ENCODE measurements around the gene GNA14.
"Not testable (repeated sequence)": the region's sequence is repeated elsewhere in the genome, so short reads cannot be mapped to it uniquely, and the experiment has no call there.

Gene GNA14

GRCh38 chr9:77640741-77641580 is 7.2 kb downstream of the GNA14 start:
- no peak for DNase-seq

DNA sequence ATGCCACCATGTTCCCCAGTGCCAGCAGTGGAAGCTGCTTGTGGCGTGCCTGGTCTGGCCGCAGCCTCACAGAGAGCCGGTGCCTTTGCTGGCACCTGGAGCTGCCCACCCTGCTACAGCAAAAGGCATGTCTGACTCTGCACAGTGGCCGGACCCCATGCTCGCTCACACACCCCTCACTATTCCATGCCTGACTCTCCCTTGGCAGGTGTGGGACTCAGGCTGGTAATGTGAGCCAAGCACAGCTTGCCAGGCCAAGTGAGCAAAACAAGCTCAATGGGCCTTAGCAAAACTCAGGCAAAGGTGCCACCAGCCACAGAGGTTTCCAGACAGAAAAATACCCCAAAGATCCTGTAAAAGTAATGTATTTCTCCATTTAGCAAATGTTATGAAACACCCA is 15.5 kb downstream of the GNA14 start:
- no peak for DNase-seq

DNA sequence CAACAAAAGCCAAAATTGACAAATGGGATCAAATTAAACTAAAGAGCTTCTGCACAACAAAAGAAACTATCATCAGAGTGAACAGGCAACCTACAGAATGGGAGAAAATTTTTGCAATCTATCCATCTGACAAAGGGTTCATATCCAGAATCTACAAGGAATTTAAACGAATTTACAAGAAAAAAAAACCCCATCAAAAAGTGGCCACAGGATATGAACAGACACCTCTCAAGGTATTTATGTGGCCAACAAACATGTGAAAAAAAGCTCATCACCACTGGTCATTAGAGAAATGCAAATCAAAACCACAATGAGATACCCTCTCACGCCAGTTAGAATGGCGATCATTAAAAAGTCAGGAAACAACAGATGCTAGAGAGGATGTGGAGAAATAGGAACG is 19.3 kb downstream of the GNA14 start:
- not testable (repeated sequence) for DNase-seq

- DNase-seq, result peak in 1 of 3 experiments; percentile 29
Measured at GRCh38 chr9:77616191-77616590, 31.9 kb downstream of the GNA14 start.

GRCh38 chr9:77614645-77615044 is 33.5 kb downstream of the GNA14 start:
- no peak for DNase-seq

DNA sequence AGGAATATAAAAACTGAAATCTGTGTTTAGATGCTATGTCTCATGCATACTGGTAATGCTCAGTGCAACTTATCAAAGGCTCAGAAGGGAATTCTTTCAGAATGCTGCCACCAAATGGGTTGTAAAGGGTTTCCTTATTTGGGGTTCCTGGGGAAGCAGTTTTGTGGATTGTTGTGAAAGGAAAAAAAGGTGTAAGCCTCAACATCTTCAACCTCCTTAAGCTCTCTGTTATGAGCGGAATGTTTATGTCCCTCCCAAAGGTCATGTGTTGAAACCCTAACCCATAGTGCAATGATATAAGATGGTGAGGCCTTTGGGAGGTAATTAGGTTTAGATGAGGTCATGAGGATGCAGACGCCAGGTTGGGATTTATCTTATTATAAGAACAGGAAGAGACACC is 41.6 kb downstream of the GNA14 start:
- DNase-seq, result no peak

DNA sequence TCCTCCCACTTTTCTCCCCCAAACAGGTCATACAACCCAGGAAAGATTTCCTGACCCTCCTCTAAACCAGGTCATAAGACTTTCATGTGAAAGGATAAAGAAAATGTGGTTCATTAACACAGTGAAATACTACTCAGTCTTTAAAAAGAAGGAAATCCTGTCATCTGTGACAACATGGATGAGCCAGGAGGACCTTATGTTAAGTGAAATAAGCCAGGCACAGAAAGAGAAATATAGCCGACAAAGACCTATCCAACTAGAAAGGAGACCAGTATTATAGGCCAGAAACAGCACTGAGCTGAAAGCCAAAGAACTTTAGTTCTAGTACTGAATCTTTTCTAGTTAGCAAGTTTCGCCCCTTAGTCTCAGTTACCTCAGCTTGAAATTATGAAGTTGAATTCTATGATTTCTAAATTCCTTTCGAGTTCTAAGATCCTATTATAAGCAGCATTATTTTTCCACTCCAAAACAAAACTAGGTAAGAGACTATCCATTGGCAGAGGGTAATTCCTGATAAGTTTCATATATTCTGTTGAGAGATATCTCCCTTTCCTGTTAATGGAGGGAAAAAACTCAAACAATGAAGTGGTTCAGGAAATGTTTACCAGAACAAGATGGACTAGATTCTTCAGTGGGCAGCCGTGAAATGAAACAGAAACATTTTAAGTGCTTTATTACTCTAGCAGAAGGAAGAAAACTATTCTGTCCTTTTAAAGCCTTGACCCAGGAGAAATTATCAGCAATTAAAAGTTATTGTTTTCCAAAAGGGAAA is 42.5 kb downstream of the GNA14 start:
- DNase-seq, result no peak

- no peak for DNase-seq
Measured at GRCh38 chr9:77604316-77604715, 43.8 kb downstream of the GNA14 start.

- DNase-seq, result no peak
Measured at GRCh38 chr9:77602852-77603251, 45.3 kb downstream of the GNA14 start.

DNA sequence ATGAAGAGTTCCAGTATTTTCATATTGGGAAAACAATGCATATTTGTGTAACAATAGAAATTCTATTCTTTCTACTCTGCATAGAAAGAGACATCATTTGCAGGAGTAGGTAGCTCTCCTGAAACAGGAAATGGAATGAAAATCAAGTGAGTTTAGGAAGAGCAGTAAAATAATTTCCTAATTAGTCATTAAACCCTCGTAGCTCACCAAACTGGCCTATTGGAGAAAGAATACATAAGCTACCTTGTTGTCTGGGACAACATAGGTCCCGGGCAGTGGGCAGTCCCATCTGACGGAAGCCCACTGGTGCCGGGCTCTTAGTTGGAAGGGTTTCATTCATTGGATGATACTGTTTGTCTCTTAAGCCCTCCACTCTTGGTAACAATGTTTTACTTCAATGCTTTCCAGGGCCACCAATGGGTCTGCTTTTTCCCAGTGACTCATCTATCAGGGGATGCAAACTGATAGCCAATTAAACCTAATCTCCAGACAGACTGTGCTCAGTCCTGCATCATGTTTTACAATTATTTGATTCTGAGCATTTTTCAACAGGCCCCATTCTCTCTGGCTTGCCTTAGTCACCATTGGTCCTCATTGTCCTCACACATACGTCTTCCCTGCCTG is 46.5 kb downstream of the GNA14 start:
- no peak for DNase-seq

DNA sequence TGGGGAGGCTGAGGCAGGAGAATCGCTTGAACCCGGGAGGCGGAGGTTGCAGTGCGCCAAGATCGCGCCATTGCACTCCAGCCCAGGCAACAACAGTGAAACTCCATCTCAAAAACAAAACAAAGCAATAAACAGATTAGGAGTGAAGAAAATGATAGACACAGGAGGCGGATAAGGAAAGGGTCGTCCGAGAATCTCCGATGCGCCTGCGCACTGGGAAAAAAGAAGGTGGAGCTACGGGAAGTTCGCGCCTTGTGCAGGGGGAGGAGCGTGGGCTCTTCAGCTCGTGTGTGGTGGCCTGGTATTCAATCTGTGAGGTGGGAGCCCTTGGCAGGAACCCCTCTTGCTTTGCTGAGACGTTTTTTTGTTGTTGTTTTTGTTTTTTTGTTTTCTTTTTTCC is 47.3 kb downstream of the GNA14 start:
- no peak for DNase-seq

GRCh38 chr9:77599492-77599891 is 48.6 kb downstream of the GNA14 start:
- no peak for DNase-seq

DNA sequence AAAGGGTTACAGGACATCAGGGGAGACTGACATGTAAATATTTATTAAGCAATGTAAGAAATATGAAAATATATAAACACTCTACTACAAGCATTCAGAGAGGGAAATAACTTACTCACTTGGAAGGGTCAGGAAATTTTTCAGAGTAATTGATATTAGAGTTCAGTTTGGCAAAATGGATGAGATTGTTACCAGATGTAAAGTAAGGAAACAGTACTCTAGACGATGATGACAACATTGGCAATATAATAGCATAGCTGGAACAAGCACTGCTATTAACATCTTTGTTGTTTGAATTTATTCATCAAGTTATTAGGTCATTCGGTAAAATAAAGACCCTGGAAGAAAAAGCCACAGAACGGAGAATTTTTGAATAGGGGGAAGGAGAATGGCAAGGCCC is 49.1 kb downstream of the GNA14 start:
- no peak for DNase-seq

- peak in 1 of 3 experiments; percentile 60 for DNase-seq
Measured at GRCh38 chr9:77598524-77598923, 49.6 kb downstream of the GNA14 start.

GRCh38 chr9:77597057-77597456 is 51.1 kb downstream of the GNA14 start:
- no peak for DNase-seq

- peak in 2 of 3 experiments; percentile 21 to 84 for DNase-seq
Measured at GRCh38 chr9:77595426-77596095, 52.6 kb downstream of the GNA14 start.

GRCh38 chr9:77594963-77595362 is 53.2 kb downstream of the GNA14 start:
- no peak for DNase-seq

DNA sequence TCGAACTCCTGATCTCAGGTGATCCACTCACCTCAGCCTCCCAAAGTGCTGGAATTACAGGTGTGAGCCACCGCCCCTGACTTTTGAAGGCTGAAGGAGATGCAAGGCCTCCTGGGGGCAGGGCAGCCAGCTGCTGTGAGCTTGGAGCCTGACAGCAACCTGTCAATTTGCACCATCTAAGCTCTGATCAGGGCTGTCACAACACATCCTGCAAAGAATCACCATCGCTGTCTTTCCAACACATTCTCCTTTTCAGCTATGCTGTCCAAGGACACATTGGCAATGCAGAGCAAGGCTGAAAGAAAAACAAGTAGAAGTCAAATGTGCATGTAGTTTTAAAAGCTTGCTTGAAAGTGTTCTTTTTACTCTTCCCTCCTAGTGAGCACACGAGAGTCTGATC is 54.6 kb downstream of the GNA14 start:
- no peak for DNase-seq

DNA sequence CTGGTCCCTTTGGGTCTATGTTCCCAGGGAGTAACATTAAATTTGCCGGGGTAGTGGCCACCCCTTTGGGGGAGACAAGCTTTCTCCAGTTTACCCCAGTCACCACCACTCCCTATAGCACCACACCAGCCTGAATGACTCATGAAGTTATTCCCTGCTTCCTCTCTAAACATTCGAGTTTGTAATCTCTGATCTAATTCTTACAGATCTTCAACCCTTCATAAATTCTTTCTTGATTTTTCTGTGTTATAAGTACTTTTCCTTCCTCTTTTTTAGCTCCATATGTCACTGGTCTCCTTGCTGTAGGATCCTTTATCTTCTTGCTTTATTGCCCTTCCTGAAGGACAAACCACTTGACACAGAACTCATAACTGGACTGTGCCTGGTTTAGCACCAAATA is 55.6 kb downstream of the GNA14 start:
- DNase-seq, result no peak

DNA sequence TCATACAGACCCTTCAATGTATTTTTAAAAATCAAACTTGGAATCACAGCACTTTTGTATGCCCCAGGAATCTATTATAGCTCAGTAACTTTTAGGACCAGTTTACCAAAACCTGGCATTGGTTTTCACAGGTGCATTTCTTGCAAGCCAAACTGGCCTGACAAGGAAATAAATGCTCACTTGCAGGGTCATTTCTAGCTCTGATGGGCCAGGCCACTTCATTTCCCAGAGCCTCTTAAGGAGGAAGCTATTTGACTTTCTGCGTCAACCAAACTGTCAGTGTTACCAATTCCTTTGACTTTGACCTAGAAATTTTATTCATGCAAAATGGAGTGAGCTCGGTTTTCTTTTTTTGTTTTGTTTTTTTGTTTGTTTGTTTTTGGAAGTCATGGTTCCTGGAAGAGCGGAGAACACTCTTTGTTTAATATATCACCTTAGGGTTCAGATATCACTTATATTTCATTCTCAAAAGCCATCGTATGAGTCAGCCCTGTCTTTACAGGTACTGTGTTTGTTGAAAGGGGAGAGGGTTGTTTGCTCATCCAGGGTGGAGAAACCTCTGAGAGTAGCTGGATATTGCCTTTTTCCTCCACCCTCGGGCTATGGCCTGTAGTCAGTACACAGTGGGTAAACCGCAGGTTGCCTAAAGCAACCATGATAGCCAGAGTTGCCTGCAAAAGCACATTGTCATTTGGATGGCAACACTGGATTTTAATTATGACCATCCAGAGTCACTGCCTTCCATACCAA is 58.9 kb downstream of the GNA14 start:
- DNase-seq, result peak; percentile 50 to 83 (median 71)

DNA sequence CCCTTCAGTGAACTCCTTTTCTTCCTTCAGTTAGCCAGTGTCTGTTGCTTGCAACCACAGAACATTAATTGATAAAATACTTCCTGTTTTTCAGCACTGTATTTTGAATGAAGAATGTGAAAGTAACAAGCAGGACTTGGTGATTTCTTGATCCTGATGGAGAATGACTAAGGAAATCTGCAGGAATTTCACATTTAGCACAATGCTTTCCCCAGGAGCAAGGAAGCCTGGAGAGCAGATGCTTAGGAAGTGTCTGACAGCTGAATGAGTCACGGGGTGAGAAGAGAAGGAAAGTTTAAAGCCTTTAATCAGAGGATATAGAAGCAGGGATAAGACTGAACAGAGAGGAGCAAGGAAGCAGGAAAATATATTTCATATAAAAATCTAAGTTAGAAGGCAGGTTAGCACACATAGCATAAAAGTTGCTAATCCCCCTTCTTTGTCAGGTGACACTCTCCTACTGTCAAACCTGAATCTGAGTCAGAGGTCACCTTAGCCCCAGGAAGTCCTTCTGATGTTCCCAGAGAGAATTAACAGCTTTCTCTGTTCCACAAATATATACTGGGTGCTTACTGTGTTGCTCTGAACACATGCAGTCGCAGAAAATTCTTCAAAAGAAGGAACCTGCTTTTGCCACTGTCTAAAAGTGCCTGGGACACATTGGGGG is 59.7 kb downstream of the GNA14 start:
- DNase-seq, result no peak

DNA sequence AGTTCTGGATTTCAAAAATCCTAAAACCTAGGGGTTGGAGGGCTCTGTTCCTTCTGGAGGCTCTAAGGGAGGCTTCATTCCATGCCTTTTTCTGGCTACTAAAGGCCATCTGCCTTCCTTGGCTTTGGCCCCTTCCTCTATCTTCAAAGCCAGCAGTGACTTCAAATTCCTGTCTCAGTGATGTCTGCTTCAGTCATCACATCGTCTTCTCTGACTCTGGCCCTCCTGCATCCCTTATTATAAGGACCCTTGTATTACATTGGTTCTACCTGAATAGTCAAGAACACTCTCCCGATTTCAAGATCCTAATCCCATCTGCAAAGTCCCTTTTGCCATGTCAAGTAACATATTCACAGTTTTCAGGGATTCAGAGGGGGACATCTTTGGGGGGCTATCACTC is 60.3 kb downstream of the GNA14 start:
- DNase-seq, result no peak

All from NCI-H1417 (cell line).